HG02642 (cell line): Measurements from ENCODE around the gene MORC3.
"Not testable (repeated sequence)": the region's sequence is repeated elsewhere in the genome, so short reads cannot be mapped to it uniquely, and the experiment has no call there.

Experiments
- ATAC-seq: cut with Tn5 transposase; IDR thresholded peaks from one replicate; pipeline ENCODE4 v1.9.1; 2021; ENCODE audit warnings: mild to moderate bottlenecking; ENCODE audit not compliant: unreplicated experiment, poor library complexity

MORC3 gene

GRCh38 chr21:36321325-36322082 lies 1.5 kb downstream of the MORC3 start:
- ATAC-seq: no peak

- ATAC-seq: no peak
Measured at GRCh38 chr21:36322083-36322424, 2.1 kb downstream of the MORC3 start.

- ATAC-seq: no peak
Measured at GRCh38 chr21:36323032-36323431, 3.0 kb downstream of the MORC3 start.

- no peak for ATAC-seq
Measured at GRCh38 chr21:36325373-36326010, 5.5 kb downstream of the MORC3 start.

- peak; percentile 64 for ATAC-seq
Measured at GRCh38 chr21:36330904-36331303, 10.9 kb downstream of the MORC3 start.

GRCh38 chr21:36337099-36337509 lies 17.1 kb downstream of the MORC3 start:
- ATAC-seq: no peak

DNA sequence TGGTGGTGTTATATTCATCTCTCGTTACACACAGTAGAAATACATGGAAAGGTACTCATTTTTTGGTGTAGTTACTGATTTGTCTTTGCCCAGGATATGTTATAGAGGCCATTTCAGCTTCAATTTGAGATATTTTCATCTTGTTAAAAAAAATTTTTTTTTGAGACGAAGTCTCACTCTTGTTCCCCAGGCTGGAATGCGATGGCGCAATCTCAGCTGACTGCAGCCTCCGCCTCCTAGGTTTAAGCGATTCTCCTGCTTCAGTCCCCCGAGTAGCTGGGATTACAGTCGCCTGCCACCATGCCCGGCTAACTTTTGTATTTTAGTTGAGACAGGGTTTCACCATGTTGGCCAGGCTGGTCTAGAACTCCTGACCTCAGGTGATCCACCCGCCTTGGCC lies 19.0 kb downstream of the MORC3 start:
- ATAC-seq: no peak

- ATAC-seq: not testable (repeated sequence)
Measured at GRCh38 chr21:36342581-36342980, 22.6 kb downstream of the MORC3 start.

DNA sequence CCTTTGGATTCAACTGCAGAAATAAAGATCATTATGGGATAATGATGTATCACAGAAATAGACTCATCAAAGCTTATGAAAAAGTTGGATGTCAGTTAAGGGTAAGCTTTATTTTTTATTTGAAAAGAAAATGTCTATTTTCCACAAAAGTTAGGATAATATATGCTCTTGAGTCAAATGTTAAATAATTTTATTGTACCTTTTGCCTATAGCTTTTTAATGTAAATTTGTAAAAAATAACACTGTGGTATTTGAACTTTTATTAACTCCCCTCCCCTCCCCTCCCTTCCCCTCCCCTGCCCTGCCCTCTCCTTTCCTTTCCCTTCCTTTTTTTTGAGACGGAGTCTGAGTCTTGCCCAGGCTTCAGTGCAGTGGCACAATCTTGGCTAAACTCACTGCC lies 24.9 kb downstream of the MORC3 start:
- no peak for ATAC-seq

GRCh38 chr21:36347278-36347961 lies 27.4 kb downstream of the MORC3 start:
- ATAC-seq: no peak

DNA sequence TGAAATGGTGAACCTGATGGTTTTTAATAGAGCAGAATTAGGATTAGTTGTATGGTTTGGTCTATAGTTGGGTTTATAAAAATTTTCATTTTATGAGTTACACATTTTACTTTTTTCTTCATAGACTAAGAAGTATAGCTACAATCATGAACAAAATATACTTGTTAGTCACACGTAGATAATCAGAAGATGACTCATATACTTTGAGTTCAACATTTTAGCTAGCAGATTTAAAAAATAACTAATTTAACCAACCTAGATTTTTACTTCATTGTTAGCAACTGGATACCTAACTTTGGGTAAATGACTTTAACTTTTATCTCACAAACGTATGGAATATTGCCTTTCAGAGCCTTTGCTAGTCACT lies 27.9 kb downstream of the MORC3 start:
- ATAC-seq: no peak

DNA sequence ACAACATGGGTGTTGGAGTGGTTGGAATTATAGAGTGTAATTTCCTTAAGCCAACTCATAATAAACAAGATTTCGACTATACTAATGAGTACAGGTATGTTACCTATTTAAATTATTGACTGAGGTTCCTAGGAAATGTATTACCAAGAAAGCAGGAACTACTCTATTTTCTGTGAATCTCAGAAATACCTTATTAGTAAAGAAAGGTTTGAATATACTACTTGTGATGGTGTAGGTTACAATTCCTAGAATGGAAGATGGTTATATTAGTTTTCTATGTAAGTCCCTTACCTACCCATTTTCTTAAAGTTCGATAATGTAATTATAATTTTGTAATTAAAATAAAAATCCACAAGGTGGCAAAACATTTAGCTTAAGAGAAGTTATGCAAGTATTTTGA lies 29.3 kb downstream of the MORC3 start:
- no peak for ATAC-seq

GRCh38 chr21:36350282-36350910 lies 30.4 kb downstream of the MORC3 start:
- ATAC-seq: no peak

DNA sequence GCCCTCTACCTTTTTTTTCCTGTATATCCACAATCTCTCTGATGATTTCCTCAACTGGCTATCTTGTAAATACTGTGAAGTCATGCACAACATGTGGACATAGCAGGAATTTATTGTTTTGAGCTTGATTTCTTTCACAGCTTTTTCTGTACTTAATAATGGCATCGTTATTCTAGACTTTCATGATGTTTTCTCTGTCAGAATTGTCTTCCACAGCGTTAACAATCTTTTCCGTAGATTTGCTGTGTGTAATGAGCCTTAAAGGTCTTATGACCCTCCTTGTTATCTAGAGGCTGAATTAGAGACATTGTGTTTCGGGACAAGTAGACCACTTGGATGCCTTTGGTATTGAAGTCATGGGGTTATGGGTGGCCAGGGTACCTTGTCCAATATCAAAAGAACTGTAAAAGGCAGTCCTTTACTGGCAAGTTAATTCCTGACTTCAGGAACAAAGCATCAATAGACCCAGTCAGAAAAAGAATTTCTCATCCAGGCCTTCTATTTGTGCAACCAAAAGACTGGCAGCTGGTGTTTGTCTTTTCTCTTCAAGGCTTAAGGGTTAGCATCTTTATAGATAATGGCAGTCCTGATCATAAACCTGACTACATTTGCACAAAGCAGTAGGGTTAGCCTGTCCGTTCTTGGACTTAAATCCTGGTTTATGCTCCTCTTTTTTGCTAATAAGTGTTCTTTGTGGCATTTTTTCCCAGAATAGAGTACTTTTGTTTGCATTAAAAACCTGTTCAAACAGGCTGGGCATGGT lies 35.1 kb downstream of the MORC3 start:
- no peak for ATAC-seq

DNA sequence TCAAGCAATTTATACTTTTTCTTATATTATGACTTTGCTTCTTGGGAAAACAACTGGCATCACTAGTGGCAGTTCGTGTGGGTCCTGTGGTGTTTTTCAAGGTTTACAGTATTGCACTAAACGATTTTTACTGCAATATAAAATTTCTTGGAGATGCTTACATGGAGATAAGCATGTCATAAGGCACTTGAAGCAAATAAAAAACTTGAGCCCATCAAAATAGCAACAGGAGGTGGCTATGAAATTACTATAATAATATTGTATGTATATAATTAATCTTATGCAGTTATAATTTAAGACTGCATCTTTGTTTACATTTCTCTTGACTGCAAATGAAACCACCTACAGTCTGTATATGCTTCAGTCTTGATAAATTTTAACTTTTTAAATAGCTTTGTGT lies 35.9 kb downstream of the MORC3 start:
- ATAC-seq: no peak

GRCh38 chr21:36359185-36359584 lies 39.2 kb downstream of the MORC3 start:
- no peak for ATAC-seq

DNA sequence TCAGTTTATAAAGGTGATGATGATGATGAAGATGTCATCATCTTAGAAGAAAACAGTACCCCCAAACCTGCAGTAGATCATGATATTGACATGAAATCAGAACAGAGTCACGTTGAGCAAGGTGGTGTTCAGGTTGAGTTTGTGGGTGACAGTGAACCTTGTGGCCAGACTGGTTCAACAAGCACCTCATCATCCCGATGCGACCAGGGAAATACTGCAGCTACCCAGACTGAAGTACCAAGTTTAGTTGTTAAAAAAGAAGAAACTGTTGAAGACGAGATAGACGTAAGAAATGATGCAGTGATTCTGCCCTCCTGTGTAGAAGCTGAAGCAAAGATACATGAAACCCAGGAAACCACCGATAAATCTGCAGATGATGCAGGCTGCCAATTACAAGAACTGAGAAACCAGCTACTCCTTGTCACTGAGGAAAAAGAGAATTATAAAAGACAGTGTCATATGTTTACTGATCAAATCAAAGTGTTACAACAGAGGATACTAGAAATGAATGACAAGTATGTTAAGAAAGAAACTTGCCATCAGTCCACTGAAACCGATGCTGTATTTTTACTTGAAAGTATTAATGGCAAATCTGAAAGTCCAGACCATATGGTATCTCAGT lies 49.2 kb downstream of the MORC3 start:
- ATAC-seq: no peak

DNA sequence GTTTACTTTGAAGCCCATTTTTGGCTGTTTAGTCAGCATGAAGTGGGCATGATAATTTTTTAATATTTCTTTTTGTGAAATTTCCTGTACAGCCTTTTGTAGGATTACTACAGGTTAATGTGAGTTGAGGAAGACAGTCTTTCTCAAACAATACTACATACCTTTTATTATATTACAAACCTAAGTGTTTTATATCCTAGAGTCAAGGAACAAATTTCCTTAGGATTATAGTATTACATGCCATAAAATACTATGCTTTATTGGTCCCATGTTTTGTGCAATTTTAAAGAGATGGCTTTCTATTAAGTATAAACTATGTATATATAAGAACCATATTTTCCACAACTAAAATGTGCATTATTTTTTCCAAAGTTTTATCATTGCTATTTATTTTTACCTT lies 56.0 kb downstream of the MORC3 start:
- no peak for ATAC-seq

GRCh38 chr21:36377391-36377842 lies 57.4 kb downstream of the MORC3 start:
- ATAC-seq: no peak

GRCh38 chr21:36379251-36379650 lies 59.3 kb downstream of the MORC3 start:
- ATAC-seq: no peak
